Activated gamma-delta T cell treated with Interleukin-2 at 50 U/mL for 16 hours (primary cell): ENCODE data around the gene CGB5.
"Not testable (repeated sequence)": the region's sequence is repeated elsewhere in the genome, so short reads cannot be mapped to it uniquely, and the experiment has no call there.

Experiments
- DNase-seq: peaks from one replicate; pipeline ENCODE4 v3.0.0-alpha.2; 2020

The CGB5 gene

DNA sequence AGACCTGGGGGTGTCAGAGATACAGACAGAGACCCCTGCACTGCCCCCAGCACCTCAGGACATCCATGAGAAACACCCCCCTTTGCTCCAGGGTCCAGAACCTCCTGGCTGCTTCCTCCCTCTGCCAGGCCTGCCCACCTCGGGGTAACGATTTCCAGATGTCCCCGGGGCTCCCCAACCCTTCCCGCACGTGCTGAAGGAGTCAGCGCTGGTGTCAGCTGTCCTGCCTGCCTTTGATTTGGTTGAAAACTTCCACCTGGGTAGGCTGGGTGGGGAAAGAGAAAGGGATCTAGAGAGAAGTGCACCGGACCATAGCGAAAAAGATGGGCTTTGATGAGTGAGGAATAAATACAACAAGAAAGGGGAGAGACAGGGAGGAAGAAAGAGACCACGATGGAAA is 15.4 kb downstream of the CGB5 start:
- DNase-seq, result no peak

DNA sequence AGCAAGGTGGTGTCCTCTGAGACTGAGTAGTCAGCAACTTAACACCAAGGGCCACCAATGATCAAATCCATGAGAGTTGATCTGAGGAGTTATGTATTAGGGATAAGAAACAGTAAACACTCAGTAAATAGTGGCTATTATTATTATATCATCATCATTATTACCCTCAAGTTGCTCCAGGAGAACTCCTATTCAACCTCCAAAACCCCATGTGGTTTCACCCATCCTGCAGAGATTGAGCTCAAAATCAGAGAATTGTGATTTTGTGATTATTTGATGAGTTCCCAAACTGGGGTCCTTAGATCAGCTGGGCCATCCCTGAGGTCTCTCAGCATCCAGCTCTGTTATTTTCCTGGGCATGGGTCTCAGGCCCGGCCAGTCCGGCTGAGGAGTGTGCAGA is 17.4 kb downstream of the CGB5 start:
- no peak for DNase-seq

DNA sequence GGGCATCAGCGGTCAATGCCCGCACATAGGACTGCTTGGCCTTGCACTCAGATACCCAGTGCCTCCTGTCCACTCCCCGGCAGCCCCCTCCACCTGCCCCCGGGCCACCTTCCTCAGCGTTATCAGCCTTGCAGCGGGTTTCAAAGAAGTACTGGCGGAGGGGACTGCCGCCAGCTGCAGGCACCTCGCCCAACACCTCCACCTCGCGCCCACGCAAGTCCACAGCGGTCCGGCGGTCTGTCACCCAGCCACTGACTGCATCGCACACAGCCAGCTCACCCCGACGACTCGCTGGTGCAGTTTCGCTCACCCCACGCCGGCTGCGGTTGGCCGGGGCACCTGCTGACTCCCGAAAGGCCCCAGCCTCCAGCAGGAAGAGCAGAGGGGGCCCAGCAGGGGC is 17.8 kb downstream of the CGB5 start:
- DNase-seq, result no peak

DNA sequence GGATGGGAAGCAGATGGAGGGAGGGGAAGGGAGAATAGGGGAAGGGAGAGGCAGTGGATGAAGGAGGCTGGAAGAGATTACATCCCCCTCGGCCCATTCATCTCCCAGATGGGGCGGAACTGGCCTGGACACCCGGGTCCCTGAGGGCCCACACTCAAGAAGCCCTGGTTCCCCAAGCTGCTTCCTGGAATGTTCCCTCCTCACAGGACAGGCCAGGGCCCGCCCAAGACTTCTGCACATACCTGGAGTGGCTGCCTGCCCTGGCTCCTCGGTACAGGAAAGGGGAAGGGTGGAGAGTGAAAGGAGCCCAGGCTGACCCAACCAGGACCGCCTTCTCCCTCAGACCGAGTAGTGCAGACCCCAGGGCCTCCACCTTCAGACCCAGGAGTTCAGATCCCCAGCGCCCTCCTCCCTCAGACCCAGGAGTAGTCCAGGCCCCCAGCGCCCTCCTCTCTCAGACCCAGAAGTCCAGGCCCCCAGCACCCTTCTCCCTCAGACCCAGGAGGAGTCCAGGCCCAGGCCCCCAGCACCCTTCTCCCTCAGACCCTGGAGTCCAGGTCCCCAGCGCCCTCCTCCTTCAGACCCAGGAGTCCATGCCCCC is 20.5 kb downstream of the CGB5 start:
- no peak for DNase-seq

DNA sequence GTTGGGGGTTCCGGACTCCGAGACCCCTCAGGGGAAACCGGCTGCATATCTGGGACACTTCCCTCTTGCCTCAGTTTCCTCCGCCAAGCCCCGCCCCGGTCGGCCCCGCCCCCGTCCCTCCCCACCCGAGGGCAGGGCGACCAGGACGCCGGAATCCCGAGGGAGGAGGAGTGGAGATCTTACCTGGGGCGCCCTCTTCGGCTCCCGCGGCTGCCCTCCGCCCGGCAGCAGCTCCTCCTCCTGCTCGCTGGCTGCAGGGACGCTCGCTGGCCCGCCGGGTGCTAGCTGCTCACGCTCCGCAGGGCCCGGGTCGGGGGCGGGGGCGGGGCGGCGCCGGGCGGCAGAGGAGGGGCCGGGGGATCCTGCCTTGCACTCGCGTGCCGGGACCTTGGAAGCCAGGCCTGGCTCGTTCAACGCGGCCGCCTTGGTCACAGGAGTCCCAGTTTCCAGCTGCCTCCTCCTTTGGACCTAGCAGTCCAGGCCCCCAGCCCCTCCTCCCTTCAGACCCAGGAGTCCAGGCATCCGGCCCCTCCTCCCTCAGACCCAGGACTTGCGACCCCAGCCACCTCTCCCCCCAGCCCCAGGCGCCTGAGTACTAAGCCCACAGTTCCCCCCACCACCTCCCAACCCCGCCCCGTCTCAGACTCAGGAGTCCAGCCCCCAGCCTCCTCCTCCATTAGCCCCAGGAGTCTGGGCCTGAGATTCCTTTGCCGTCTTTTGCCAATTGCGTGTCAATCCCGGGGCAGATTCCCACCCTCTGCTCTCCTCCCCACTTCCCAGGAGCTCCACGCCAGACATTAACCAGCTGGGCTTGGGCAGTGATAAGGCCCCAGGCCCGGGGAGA is 21.3 kb downstream of the CGB5 start, which contains the start of gene NTF4:
Gene NTF4, minus strand, starts transcription at position 51 of the 844 bp plus-strand sequence. CDS start 2,821 bp downstream, outside the sequence.
- DNase-seq, result no peak

DNA sequence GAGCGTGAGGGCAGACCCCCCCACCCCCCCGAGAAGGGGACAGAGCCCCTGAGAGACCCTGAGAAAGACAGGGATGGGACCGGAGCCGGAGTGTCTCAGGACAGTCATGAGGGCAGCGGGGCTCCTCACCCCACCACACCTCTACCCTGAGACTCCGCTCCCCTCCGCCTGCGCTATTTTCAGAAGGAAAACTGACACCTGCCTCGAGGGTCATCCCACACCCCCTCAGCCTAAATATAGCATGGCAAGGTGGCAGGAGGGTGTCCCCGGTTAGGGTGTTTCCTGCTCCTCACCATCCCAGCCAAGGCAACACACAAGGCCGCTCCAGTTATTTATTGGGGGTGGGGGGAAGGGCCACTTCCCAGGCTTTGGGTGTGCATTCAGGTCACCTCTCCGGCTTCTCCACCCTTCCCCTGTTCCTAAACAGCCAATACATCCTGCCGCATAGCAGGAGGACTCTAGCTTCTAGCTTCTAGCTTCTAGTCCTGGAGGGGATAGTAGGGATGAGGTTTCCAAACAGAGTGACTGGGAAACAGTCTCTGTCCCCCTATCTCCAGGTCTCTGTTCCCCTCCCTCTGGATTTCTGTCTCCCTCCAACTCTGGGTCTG is 22.4 kb downstream of the CGB5 start:
- DNase-seq, result no peak

DNA sequence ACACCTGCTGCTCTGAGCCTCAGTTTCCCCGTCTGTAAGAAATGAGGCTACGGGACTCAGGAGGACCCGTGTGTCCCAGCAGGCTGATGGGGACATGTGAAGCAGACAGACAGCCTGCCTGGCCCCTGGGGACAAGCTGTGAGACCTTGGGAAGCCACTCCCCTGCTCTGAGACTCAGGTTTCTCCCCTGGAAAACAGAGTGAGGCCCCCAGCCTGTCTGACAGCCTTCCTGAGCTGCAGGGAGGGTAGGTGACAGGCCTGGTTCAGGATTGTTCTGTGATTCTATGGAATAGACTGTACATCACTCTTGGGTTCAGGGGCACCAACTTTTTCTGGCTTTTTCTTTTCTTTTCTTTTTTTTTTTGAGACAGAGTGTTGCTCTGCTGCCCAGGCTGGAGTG is 23.9 kb downstream of the CGB5 start:
- no peak for DNase-seq

DNA sequence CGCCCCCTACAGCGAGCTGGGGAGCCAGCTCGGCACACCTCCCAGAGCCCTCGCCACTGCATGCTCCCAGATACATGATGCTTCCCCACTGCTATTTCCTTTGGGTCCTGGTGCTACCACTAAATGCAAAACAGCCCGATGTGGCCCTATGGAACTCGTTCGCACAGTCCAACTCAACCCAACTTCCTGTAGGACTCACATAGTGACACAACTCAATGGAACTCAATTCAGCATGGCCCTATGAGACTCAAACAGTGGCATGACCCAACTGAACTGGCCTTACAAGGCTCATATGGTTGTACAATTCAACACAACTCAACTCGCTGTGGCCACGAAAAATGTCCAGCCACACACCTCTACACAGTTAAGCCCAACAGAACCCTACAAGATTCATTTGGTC is 25.4 kb downstream of the CGB5 start:
- no peak for DNase-seq

DNA sequence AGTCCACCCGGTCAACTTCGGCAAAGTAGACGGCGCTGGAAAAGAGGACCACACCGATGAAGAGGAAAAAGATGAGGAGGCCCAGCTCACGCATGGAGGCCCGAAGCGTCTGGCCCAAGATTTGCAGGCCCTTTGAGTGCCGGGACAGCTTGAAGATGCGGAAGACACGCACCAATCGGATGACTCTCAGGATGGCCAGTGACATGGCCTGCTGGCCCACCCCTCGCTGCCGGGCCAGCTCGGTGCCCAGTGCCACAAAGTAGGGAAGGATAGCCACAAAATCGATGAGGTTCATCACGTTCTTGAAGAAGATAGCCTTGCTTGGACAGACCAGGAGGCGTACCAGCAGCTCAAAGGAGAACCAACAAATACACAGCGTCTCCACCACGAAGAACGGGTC is 26.8 kb downstream of the CGB5 start:
- DNase-seq, result no peak

DNA sequence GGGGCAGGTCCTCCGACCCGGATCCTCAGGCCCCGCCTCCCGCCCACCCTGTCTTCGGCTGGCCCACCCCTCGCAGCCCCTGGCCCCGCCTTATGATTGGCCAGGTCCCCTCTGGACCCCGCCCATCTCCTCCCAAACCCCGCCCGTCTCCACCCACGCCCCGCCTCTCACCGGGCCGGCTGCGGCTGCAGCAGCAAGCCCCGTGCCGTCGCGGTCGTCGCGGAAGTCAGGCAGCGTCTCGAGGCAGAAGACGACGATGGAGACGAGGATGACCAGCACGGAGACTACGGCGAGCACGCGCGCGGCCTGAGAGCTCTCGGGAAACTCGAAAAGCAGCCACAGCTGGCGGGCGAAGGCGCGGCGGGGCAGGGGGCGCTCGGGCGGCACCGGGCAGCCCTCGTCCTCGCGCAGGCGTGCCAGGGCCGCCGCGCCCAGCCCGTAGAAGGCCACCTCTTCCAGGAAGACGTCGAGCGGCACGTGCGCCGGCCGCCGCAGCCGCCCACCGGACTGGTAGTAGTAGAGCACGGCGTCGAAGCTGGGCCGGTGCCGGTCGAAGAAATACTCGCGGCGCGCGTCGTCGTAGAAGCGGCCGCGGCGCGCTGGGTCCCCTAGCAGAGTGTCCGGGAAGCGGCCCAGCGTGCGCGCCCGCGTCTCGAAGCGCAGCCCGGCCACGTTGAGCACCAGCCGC is 28.4 kb downstream of the CGB5 start:
- DNase-seq, result no peak

DNA sequence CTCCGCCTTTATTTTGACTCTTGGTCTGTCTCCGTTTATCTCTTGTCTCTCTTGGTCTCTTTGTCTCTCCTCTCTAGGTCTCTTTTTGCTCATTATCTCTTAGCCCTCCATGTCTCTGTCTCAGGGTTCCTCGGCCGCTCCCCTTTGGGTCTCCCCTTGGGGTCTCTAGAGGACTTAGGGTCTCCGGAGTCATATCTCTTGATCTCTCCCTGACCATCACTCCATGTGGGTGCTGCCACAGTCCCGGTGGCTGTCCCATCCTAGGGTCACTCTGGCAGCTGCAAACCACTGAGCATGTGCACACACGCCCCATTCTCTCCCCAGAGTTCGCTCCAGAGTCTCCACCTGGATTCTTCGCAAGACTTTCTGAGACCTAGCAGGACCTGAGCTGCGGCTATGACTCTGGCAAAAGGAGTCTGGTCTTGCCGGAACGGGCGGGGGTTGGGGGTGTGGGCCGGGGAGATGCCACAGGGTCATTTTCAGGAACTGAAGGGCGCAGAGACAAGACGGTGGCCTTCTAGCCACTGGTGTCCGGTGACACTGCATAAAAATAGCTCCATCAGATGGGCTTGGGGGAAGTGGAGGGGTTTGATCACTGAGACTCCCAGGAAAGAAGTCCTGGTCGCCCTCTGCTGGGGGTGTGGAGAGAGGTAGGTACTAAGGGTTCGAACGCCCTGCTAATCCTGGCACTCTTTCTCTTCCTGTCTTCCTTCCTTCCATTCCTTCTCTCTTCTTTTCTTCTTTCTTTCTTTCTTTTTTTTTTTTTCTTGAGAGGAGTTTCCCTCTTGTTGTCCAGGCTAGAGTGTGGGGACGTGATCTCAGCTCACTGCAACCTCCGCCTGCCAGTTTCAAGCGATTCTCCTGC is 30.1 kb downstream of the CGB5 start:
- DNase-seq, result no peak

DNA sequence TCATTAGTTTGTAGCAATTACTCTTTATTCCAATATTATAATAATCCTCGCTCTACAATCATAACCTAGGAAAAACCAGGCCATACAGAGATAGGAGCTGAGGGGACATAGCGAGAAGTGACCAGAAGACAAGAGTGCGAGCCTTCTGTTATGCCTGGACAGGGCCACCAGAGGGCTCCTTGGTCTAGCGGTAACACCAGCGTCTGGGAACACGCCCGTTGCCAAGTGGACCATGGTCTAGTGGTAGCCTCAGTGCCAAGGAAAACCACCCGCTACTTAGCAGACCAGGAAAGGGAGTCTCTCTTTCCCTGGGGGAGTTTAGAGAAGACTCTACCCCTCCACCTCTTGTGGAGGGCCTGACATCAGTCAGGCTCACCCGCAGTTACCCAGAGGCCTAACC is 31.2 kb downstream of the CGB5 start:
- not testable (repeated sequence) for DNase-seq

DNA sequence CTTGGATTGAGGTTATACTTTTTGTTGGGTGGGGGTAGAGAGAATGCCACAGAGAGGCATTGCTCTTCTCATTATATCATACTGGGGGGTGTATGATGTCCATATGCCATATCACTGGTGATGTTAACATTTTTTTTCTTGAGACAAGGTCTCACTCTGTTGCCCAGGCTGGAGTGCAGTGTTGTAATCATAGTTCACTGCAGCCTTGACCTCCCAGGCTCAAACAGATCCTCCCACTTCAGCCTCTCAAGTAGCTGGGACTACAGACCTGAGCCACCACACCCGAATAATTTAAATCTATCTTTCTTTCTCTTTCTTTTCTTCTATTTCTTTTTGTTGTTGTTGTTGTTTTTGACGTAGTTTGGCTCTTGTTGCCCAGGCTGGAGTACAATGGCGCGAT is 36.7 kb downstream of the CGB5 start:
- DNase-seq, result no peak

DNA sequence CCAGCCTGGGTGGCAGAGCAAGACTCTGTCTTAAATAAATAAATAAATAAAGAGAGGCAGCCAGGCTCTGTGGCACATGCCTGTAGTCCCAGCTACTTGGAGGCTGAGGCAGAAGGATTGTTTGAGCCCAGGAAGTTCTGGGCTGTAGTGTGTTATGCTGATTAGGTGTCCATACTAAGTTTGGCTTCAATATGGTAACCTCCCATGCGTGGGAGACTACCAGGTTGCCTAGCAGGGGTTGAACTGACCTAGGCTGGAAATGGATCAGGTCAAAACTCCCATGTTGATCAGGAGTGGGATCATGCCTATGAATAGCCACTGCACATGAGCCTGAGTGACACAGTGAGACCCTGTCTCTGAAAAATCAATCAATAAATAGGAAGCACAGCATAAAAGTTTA is 37.6 kb downstream of the CGB5 start:
- no peak for DNase-seq

DNA sequence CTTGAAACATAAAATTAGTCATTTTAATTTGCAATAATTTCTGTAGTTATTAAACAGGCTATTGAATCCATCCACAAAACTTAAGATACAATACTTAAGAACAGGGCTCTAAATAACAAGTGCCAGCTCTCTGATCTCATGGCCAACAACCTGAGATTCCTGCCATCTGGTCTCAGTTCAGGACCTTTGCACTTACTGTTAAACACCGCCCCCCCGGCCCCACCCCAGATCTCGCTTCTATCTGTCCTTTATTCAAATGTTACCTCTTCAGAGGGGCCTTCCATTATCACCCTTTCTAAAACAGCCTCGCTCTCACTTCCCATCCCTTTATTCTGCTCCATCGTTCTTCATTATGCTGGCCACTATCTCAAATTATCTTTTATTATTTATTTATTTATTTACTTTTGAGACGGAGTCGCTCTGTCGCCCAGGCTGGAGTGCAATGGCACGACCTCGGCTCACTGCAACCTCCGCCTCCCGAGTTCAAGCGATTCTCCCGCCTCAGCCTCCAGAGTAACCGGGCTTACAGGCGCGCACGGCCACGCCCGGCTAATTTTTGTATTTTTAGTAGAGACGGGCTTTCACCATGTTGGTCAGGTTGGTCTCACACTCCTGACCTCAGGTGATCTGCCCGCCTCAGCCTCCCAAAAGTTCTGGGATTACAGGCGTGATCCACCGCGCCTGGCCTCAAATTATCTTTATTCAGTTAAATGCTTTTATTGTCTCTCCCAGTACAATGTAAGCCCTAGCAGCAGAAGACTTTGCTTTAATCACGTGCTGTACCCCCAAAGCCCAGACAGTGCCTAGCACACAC is 40.8 kb downstream of the CGB5 start:
- DNase-seq, result no peak

DNA sequence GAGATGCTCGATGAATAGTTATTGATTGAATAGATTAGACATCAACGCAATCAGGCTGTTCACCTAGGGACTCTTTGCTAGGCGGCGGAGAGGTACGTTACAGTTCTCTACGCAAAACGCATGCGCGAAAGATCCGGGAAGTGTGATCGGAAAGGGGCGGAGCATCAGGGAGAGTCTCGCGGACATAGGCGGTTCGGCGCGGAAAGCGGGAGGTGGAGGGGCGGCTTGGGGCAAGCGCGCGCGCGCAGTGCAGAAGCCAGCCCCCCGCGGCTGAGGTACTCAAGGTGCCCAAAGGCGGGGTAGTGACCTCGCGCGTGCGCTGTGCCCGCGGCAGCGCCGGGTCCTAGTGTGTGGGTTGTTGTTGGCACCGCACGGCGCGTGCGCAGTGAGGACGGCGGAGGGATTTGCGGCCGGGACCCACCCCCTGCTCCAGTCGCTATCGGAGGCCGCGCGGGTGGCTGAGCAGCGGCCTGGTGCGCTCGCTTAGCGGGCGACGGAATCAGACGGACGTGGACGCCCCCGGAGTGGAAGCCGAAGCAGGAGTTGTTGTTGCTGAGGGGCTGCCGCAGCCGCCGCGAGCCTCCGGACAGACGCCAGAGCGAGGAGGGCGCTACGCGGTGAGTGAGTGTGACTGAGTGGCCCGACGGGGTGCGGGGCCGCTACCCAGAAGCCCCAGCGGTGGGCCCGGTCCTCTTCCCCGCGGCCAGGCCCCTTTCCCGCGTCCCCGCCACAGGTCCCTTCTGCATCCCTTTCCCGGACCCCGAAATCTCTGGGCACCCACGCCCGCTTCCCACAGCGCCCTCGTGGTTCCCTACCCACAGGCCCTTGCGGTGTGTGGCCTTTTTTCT is 41.6 kb downstream of the CGB5 start, which contains the start of gene SNRNP70:
Gene SNRNP70, plus strand, starts transcription at position 432 of the 848 bp plus-strand sequence. CDS start 964 bp downstream, outside the sequence.
- peak; percentile 99 for DNase-seq

DNA sequence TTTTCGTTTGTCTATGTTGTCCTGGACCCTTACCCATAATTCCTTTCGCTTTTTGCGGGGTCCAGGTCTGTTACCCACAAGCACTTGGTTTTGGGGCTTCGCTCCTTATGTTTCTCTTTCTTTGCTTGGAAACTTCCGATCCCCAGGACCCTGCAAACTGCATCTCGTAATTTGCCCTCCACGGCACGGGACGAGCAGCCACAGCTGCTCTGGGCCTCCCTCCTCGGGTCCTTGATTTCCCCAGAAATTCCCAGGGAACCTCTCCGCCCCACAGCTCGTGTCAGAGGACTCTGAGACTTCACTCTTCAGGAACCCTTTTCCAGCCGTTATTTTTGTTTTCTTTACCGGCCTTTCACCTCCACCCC is 42.2 kb downstream of the CGB5 start:
- DNase-seq, result no peak

DNA sequence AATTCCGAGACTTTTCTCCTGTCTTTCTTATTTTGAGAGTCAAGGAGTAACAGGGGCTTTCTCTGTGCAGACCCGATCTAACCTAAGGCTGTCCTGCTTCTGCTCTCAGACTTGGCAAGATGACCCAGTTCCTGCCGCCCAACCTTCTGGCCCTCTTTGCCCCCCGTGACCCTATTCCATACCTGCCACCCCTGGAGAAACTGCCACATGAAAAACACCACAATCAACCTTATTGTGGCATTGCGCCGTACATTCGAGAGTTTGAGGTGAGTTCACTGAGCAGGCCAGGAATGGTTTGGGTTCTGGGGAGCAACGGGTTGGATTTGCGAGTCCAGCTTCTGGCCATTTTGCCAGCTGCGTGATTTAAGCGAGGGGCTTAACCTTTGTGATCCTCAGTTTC is 42.6 kb downstream of the CGB5 start:
- DNase-seq, result no peak

DNA sequence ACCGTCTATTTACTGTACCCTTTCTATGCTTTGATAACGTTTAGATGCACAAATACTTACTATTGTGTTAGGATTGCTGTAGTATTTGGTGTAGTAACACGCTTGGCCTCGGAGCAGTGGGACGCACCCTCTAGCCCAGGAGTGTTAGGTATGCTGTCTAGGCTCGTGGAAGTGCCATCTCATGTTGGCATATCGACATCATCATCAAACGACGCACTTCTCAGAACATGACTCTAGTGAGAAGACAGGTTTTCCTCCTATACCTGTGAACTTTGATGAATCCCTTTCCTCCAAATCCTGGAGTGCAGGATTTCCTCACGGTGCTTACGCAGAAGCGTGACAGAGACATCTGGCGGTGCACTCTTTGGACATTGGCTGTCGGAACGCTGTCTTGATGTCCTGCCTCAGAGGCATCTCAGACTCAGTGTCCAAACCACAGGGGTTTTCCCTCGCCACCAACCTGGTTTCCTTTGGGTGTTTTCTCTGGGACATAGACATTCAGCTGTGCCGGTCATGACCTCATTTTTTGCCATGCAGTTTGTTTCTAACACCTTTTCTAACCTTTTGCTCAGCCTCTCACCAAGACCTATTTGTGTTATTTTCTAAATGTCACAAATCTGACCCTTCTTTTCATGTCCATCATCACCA is 47.9 kb downstream of the CGB5 start:
- no peak for DNase-seq

DNA sequence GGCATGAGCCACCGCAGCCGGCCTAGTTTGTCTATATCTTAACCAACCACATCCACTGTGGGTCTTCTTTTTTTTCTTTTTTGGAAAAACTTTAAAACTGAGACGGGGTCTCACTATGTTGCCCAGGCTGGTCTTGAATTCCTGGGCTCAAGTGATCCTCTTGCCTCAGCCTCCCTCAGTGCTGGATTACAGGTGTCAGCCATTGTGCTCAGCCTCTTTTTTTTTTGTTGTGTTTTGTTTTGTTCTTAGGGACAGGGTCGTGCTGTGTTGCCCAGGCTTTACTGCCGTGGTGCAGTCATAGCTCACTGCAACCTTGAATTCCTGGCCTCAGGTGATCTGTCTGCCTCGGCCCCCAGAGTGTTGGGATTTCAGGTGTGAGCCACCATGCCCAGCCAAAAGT is 49.0 kb downstream of the CGB5 start:
- DNase-seq, result no peak
